Umbilical cord (tissue), 2 donors: ENCODE results near the gene FBXW5. TPM values are rescaled to one million over a fixed set of nuclear protein-coding genes. Genes with fewer than 3 reads are reported as not detected.

Source experiments
- DNase-seq: peaks from one replicate; pipeline ENCODE4 v3.0.0-alpha.2; 2015; ENCODE audit warnings: low spot score
- total RNA-seq: library from RNA; depleted of rRNA; stranded (reverse); fragments of >200 nt; gene quantifications from one replicate; pipeline ENCODE4 v1.2.3, GENCODE V29; 2014; ENCODE audit warnings: low replicate concordance; ENCODE audit not compliant: insufficient read depth

The FBXW5 gene
- total RNA-seq, 1 donor from 2014 or later = 75.8 TPM

DNA sequence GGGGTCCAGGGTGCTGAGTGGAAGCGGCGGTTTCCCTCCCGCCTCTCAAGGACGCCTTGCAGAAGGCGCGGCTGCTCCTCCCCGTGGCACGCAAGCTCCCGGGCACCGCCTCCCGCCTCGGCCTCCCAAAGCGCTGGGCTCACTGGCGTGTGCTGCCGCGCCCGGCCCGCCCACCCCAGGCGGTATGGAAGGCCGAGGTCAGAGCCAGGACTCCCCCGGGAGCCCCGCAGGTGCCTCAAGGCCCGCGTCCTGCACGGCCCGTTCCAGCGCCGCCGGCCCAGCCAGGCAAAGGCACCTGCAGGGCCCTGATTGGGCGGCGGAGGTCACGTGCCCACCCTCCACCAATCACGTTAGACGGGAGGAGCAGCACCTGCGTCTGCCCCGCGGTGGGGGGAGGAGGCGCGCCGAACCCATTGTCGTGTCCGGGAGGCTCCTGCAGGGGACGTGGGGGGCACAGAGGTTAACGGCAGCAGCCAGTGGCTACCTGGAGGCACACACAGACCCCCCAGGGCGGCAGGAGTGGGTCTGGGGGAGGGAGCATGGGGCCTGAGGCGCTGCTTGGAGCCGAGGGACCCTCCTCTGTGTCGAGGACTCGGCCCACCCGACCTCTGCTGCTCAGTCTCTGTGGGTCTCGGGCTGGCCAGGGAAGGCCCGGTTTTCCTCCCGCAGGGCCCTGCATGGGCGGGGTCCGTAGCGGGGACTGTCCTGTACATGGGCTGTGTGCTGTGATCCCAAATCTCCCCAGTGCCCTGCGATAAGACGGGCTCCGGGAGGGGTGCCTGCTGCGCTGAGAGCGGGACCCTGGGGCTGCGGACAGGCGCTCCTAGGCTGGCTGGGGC lies 5.5 kb upstream of the FBXW5 start:
- DNase-seq = peak; percentile 92

DNA sequence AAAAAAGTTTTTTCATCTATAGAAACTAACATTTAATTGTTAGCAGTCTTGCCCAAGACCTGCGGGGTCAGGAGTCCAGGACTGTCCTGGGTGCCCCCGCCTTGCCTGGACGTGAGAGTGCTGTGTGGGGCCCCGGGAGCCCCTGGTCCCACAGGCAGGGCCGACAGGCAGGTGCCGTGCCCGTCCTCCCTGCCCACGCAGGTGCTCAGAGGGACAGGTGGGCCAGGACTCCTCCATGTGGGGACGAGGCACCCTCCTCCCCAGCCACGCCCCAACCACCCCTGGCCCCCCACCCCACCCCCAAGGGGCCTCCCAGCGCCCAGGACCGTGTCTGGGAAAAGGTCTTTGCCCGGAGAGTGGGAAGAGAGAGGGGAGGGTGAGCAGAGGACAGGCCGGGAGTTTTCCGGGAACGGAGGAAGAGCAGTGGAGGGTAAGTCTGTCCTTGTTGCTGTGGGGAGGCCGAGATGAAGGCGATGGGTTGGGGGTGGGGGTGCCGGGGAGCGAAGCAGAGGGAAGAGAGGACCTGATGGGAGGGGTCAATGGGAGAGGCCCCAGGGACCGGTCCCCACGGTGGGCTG lies 4.8 kb upstream of the FBXW5 start:
- no peak for DNase-seq

DNA sequence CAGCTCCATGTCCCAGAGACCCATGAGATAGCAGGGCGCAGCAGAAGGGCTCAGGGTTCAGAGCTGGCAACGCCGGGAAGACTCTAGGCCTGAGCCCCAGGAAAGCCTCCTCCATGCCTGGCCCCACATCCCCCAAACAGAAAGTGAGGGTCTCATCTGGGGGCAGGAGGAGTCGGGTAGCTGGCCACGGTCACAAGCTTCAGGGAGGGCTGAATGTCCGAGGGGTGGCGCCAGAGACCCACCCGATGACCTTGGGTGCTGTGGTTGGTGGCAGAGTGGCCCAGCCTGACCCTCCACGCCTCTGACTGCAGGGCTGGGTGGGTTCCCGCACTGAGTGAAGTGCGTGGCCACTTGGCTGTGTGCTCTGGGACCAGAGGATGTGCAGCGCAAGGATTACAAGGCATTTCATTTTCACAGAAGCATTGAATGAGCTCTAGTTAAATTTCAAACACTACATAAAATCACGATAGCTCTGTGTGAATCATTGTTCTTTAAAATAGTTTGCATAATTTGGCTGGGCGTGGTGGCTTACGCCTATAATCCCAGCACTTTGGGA lies 3.5 kb upstream of the FBXW5 start:
- peak; percentile 46 for DNase-seq

DNA sequence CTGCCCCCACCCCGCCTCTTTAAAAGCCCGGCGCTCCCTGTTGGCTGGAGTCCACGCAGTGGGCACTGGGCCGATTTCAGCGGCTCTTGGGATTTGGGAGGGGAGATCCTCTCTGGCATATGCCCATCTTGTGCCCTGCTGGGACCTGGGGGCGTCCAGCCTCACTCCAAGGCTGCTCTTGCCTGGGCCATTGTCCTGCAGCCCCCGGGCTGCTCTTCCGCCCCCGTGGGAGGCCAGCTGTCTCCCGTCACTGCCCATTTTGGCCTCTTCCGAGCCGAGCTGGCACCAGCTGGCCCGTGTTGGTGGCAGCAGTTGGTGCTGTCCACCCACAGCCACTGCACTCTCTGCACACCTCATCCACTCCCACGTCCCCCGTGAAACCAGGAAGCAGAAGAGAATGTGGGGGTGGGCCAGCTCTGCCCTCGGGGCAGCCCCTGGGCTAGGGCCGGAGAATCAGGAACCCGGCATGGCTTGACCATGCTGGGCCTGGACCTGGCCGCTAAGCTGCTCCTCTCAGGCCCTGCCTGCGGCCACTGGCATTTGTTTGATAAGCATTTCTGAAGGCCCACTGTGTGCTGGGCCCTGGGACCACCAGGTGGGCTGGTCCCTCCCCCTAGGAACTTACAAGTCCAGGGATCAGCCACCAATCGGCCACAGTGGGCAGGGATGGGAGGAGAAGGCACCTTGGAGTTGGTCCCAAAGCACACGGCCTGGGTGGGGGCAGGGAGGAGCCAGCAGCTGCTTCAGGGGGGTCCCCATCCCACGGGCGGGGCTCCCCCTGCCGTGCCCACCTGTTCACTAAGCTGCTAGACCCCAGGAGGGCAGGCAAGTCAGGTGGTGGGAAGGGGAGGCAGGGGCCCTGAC lies 2.7 kb upstream of the FBXW5 start:
- DNase-seq = no peak

DNA sequence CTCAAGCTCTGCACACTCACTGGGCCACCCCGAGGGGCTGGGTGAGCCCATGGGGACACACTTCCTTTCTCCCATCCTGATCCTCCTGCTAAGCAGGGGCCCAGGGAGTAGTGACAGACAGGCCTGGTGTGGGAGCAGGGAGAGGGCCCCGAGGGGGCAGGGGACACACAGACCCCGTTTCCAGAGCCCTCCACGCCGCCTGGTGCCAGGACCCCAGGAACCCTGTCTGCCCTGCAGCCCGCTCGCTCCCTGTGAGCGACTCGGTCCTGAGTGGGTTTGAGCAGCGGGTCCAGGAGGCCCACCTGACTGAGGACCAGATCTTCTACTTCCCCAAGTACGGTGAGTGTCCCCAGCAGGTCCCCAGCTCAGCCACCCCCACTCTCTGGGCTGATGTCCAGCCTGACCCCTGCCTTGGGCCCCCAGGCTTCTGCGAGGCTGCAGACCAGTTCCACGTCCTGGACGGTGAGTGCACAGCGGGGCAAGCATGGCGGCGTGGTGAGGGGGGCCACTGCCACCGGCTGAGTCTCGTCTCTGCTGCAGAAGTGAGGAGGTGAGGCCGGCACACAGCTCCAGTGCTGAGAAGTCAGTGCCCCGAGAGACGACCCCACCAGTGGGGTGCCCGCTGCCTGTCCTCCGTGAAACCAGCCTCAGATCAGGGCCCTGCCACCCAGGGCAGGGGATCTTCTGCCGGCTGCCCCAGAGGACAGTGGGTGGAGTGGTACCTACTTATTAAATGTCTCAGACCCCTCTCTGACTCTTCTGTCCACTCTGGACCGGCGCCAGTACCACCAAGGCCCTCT lies 1.9 kb upstream of the FBXW5 start:
- DNase-seq = no peak

DNA sequence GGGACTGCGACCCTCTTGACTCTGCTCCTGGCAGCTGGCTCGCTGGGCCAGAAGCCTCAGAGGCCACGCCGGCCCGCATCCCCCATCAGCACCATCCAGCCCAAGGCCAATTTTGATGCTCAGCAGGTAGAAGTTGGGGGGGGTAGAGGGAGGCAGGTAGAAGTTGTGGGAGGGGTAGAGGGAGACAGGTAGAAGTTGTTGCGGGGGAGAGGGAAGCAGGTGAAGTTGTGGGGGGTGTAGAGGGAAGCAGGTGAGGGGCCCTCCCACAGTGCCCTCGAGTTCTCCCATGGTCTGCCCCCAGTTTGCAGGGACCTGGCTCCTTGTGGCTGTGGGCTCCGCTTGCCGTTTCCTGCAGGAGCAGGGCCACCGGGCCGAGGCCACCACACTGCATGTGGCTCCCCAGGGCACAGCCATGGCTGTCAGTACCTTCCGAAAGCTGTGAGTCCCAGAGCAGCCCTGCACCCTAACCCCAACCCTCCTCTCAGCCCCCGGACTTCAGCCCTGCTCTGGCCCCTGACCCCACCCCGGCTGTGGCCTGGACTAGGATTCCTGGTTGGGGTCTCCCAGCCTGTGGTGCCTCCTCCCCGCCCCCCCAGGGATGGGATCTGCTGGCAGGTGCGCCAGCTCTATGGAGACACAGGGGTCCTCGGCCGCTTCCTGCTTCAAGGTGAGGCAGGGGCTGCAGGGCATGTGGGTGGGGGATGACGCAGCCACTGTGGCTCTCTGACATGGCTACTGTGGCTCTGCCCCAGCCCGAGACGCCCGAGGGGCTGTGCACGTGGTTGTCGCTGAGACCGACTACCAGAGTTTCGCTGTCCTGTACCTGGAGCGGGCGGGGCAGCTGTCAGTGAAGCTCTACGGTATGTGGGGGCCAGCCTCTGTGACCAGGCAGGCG lies 1.0 kb upstream of the FBXW5 start:
- DNase-seq = no peak

DNA sequence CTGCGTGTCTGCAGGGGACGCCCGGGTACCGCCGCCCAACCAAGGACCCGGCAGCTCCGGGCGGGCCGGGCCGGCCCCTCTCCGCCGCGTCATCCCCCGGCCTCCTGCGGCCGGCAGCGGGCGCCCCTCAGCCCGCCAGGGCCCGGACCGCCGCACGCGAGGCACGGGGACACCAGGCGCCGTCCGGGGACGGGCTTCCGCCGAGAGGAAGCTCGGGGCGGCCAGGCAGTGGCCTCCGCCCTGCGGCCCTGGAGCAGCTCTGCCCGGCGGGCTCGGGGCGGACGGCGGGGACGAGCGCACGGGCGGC lies 373 bp downstream of the FBXW5 start:
- no peak for DNase-seq

DNA sequence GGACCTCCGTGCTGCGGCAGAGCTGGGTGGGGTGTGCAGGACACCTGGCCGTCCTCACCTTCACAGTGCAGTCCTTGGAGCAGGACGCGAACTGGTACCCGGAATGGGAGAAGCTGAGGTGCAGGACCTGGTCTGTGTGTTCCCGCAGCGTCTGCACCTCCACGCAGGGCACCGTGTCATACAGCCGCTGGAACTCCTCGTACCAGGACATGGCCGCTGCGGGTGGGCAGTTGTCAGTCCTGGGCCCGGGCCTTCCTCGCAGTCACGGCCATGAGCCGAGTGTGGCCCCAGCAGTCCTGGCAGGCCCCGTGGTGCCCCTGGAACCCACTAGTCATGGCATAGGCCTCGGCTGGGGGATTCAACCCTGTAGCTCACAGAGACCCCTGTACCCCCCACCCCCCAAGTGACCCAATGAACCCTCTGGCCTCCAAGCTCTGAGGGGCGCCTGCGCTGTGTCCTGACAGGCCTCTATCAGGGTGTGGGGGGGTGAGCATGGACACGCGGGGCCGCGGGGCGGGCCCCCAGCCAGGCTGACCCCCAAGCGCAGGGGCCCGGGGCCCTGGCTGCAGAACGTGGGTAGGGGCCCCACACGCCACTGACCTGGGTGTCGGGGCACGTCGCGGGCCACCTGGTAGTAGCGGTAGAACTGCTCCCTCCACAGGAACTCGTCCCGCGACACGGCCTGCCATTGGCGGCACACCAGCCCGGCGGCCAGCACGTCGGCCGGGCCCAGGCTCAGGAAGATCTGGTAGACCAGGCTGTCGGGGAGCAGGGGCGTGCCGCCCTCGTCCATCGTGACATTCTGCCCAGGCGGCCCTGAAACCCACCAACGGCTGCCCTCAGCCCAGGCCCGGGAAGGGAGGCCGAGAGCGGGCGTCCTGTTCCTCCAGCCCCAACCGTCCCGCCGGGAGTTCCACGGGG lies 987 bp downstream of the FBXW5 start:
- DNase-seq = no peak

DNA sequence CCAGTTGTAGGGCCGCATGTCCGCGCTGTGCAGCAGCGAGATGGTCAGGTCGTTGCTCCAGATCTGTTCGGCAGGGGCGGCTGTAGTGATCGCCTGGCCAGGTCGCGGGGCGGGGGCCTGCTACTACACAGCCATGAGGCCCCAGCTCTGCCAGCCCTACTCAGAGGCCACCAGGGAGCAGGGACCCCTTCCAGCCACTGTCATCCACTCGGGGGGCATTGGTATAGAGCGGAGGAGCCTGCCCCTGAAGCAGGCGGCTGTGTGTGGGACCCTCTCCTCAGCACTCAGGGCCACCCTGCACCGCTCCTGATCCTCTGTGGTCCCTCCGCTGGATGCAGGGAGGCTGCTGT lies 1.7 kb downstream of the FBXW5 start:
- DNase-seq = no peak

DNA sequence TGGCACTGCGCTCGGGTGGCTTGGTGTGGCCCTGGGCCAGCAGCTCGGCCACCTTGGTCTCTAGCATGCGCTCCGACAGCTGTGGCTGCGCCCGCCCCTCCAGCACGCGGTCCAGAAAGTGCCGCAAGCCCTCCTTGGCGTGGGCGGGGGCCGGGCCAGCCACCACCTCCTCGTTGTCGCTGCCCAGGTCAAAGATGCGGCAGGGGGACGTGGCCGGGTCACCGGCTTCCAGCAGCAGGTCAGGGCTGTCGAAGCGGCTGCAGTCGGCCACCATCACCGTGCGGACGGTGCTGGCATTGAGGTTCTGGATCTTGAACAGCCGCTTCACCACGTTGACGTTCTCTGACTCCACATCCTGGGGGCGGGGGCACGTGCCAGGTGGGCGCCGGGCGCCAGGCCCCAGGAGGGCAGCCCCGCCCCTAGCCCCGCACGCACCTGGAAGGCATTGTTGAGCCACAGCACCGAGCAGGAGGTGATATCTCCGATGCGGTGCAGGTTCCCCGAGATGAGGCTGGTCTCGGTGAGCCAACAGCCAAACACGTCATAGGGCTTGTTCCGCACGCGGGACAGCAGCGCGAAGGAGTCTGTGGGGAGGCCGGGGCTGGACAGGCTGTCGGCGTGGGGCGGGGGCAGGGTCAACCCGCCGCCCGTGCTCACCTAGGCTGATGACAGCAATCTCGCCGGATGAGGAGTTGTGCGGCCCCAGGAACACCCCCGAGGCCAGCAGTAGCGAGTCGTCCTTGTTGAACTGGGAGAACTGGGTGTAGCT lies 2.2 kb downstream of the FBXW5 start:
- DNase-seq = no peak

DNA sequence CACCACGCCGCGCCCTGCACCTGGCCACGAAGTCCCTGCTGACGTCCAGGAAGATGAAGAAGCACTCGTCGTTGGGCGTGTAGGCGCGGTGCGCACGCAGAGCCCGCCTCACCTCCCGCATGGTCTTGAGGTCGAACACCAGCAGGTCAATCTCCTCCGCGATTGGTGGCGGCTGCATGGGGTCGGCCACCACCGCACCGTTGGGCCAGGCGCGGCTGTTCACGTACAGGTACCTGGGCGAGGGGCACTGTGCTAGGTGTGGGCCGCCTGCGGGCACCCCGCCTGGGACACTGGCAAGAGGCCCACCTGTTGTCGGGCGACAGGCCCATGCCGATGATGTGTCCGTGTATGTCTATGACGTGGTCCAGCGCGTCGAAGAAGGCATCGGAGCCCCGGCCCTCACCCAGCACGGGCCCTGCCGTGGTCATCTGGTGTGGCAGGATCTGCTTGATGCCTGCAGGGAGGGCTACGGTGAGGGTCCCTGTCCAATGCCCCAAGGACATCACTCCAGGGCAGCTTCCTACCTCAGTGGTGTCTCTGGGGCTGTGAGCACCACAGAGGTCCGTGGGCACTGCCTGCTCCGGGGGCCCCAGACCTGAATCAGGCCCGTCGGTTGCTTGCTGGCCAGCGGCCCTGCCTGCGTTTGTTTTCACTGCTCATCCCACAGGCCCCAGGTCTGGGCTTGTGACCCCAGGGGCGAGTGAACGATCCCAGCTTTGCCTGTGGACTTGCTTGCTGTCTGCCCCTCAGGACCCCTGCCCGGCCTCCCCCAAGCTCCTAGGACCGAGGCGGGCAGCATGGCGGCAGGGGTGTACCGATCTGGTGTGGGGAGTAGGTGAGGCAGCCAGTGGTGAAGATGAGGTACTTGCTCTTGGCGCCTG lies 3.1 kb downstream of the FBXW5 start:
- no peak for DNase-seq

DNA sequence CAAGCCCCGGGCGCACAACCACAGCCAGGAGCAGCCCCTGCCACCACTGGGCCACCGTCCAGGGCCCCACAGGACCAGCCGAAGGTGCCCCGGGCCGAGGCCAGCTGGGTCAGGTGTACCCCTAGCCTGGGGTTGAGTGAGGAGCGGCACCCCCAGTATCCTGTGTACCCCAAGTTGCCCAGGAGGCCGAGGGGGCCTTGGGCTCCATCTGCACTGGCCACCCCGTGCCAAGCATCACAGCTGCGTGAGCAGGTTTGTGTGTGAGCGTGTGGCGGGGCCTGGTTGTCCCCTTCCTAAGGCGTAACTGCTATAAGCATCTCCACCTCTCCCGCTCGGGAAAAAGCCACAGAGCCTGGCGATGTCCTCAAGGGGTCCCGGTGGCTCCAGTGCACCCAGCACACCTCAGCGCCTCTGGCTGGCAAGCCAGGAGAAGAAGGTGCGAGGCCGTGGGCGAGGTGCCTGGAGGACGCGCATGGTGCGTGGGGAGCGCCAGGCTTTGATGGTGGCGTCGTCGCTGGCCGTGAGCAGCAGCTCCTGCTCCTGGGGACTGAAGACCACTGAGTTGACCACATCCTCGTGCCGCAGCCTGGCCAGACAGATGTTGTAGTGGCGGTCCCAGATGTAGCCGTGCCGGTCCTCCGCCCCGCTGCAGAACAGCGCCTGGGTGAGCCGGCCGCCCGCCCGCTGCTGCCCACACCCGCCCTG lies 3.9 kb downstream of the FBXW5 start:
- DNase-seq = no peak

DNA sequence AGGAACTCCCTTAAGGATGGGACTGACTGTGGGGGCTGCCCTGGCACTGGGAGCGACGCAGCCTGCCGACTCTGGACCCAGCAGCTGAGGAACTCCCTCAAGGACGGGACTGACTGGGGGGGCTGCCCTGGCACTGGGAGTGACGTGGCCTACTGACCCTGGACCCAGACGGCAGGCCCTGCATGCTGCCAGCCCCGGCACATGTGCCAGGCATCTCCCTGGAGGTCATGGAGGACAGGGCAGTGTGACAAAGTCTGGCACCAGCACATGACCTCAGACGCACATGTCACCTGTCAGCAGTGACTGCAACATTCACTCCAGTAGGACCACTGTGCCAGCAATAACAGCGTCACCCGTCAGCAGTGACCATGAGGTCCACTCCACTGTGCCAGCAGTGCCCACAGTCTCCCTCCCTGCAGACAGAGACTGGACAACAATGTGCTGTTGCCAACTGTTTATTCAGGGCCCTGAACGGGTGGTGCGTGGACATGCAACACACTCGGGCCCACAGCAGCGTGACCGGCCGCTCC lies 4.5 kb downstream of the FBXW5 start:
- no peak for DNase-seq

DNA sequence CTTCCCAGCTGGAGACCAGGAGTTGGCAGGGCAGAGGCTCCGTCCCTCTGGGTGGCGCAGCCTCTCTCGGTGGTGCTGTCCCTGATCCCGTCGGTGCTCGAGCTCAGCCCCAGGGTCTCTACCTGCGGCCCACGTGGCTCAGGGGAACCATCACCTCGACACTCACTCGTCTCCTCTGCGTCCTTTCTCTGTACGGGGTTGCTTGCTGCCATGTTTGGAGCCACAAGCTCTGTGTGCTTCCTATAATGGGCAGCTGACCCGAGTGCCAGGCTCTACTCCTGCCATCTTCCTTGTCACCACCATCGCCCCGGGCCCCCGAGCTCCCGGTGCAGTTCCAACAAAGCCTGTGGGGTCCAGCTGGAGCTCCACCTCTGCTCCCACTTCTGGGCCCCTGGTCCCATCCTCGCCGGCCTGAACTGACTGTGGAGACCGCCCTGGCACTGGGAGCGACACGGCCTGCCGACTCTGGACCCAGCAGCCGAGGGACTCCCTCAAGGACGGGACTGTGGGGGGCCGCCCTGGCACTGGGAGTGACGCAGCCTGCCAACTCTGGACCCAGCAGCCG lies 5.0 kb downstream of the FBXW5 start:
- no peak for DNase-seq

DNA sequence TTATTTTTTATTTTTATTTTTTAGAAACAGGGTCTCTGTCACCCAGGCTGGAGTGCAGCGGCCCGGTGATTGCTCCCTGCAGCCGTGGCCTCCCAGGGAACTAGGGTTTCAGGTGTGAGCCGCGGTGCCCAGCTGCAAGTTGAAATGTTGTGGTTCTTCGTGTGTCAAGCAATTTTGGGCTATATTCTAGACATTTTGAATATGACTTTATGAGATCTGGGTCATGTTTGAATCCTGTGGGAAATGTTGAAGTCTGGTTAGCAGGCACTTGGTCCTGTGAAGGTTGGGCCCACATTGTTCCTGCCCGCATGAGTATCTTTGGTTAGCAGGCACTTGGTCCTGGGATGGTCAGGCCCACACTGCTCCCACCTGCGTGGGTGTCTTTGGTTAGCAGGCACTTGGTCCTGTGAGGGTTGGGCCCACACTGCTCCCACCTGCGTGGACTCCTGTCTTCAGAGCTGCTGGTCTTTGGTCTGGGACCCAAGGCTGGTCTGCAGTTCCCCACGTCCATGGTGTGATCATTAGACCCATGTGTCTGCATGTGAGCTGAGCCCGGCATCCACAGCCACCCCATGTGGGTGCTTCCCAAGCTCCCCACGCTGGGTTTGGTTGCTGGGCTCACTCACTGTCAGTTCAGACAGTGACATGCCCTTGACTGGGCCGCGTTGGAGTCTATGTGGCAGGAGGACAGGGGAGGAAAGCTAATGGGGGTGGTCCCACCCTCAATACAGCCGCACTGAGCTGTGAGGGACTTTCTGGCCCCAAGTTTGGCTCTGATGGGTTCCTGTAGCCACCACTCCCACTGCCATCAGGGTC lies 7.1 kb downstream of the FBXW5 start:
- DNase-seq = no peak
